Esophagus (tissue), 2 donors: ENCODE measurements around the gene PTPRB. TPM values are rescaled to one million over a fixed set of nuclear protein-coding genes. Genes with fewer than 3 reads are reported as not detected.

Source experiments
- H3K27ac ChIP-seq, 2 donors: one replicate each; pipeline ENCODE4 v1.5.1; 2013; ENCODE audit warnings: low read depth in 2 of 2, mild to moderate bottlenecking in 2 of 2, inconsistent platforms in 1 of 2, low read length in 1 of 2, moderate library complexity in 1 of 2
- H3K27me3 ChIP-seq, 2 donors: one replicate each; pipeline ENCODE4 v1.6.1; 2013; ENCODE audit warnings: low read length in 2 of 2, control low read depth in 1 of 2, mild to moderate bottlenecking in 1 of 2; ENCODE audit not compliant: insufficient read depth in 2 of 2, control insufficient read depth in 1 of 2
- H3K36me3 ChIP-seq, 2 donors: one replicate each; pipeline ENCODE4 v1.6.1; 2013; ENCODE audit warnings: low read length in 1 of 2; ENCODE audit not compliant: control insufficient read depth in 2 of 2, insufficient read depth in 2 of 2
- H3K4me1 ChIP-seq, 2 donors: one replicate each; pipeline ENCODE4 v1.6.1; 2013; ENCODE audit warnings: low read length in 1 of 2; ENCODE audit not compliant: control insufficient read depth in 2 of 2, insufficient read depth in 2 of 2
- H3K4me3 ChIP-seq, 2 donors: one replicate each; pipeline ENCODE4 v1.5.1; 2013; ENCODE audit warnings: low read length in 2 of 2, mild to moderate bottlenecking in 2 of 2, low read depth in 1 of 2, moderate library complexity in 1 of 2
- H3K9me3 ChIP-seq, 2 donors: one replicate each; pipeline ENCODE4 v1.6.1; 2013; ENCODE audit warnings: mild to moderate bottlenecking in 2 of 2, low read depth in 1 of 2, low read length in 1 of 2, moderate library complexity in 1 of 2; ENCODE audit not compliant: control insufficient read depth in 2 of 2, insufficient read depth in 1 of 2
- WGBS, 2 donors: extraction: QIAGEN DNeasy Blood & Tissue Kit; methylation state at CpG; one replicate each; pipeline ENCODE4 v1.1.7; 2013; 5-methylcytosine and 5-hydroxymethylcytosine counted together
- polyA plus RNA-seq, 2 donors: library from polyadenylated mRNA; stranded (reverse); fragments of 200-250 nt; gene quantifications; one replicate each; pipeline ENCODE4 v1.2.3, GENCODE V29; 2013
- donor health status: healthy with polysubstance abuse.
- donor health status: Bipolar disorder and iron deficiency.

PTPRB gene
- polyA plus RNA-seq, 2 donors, result 1.5 to 1.6 TPM

- no peaks in the 10 kb centered on the region for H3K36me3 ChIP-seq
- 73 to 78% methylated on average over 2 of the region's 2 CpGs for WGBS, 2 donors
Observed at GRCh38 chr12:70487440-70487839, 149.8 kb downstream of the PTPRB start.

GRCh38 chr12:70486588-70486987 is 150.6 kb downstream of the PTPRB start:
- peaks cover 0 to 2% of the 10 kb centered on the region in 2 donors for H3K4me1 ChIP-seq
- H3K4me3 ChIP-seq, result no peak overlapping the region
- no peaks in the 10 kb centered on the region for H3K9me3 ChIP-seq
- no peaks in the 10 kb centered on the region for H3K36me3 ChIP-seq
- 45 to 56% methylated on average over 2 of the region's 2 CpGs for WGBS, 2 donors
- no peaks in the 10 kb centered on the region for H3K27me3 ChIP-seq
- H3K27ac ChIP-seq, result no peak overlapping the region

More at GRCh38 chr12:70487440-70487839, 149.8 kb downstream of the PTPRB start:
- H3K9me3 ChIP-seq, result no peaks in the 10 kb centered on the region
- peaks cover 0 to 2% of the 10 kb centered on the region in 2 donors for H3K4me1 ChIP-seq
- no peak overlapping the region for H3K27ac ChIP-seq
- no peaks in the 10 kb centered on the region for H3K27me3 ChIP-seq
- no peak overlapping the region for H3K4me3 ChIP-seq

GRCh38 chr12:70485704-70486103 is 151.5 kb downstream of the PTPRB start:
- H3K36me3 ChIP-seq, result no peaks in the 10 kb centered on the region
- H3K9me3 ChIP-seq, result no peaks in the 10 kb centered on the region
- 79 to 92% methylated on average over 3 of the region's 3 CpGs for WGBS, 2 donors
- H3K4me1 ChIP-seq, result peaks cover 0 to 2% of the 10 kb centered on the region in 2 donors
- no peak overlapping the region for H3K4me3 ChIP-seq
- no peak overlapping the region for H3K27ac ChIP-seq
- H3K27me3 ChIP-seq, result no peaks in the 10 kb centered on the region

GRCh38 chr12:70484464-70484863 is 152.8 kb downstream of the PTPRB start:
- Histone ChIP-seq H3K4me3 (no peak overlapping the region), H3K36me3 (no peaks in the 10 kb centered on the region), H3K9me3 (no peaks in the 10 kb centered on the region), H3K27ac (no peak overlapping the region), H3K27me3 (no peaks in the 10 kb centered on the region), H3K4me1 (peaks cover 0 to 2% of the 10 kb centered on the region in 2 donors)
- WGBS, 2 donors, result 68 to 72% methylated on average over 1 of the region's 1 CpG

GRCh38 chr12:70482764-70483163 is 154.5 kb downstream of the PTPRB start:
- H3K27me3 ChIP-seq, result no peaks in the 10 kb centered on the region
- no peaks in the 10 kb centered on the region for H3K36me3 ChIP-seq
- peaks cover 0 to 2% of the 10 kb centered on the region in 2 donors for H3K4me1 ChIP-seq
- H3K27ac ChIP-seq, result no peak overlapping the region
- H3K4me3 ChIP-seq, result no peak overlapping the region
- H3K9me3 ChIP-seq, result no peaks in the 10 kb centered on the region
- WGBS, 2 donors, result 27 to 50% methylated on average over 1 of the region's 1 CpG

- no peaks in the 10 kb centered on the region for H3K4me1 ChIP-seq
- no peak overlapping the region for H3K4me3 ChIP-seq
- 86 to 88% methylated on average over 12 of the region's 12 CpGs for WGBS, 2 donors
- no peak overlapping the region for H3K27ac ChIP-seq
- H3K36me3 ChIP-seq, result no peaks in the 10 kb centered on the region
- H3K27me3 ChIP-seq, result no peaks in the 10 kb centered on the region
- H3K9me3 ChIP-seq, result no peaks in the 10 kb centered on the region
Observed at GRCh38 chr12:70469221-70469820, 167.9 kb downstream of the PTPRB start.

- Histone ChIP-seq H3K36me3 (no peaks in the 10 kb centered on the region), H3K9me3 (peaks cover 0 to 3% of the 10 kb centered on the region in 2 donors), H3K4me3 (no peak overlapping the region), H3K27ac (no peak overlapping the region), H3K27me3 (no peaks in the 10 kb centered on the region), H3K4me1 (no peaks in the 10 kb centered on the region)
- WGBS, 2 donors, result 92 to 95% methylated on average over 3 of the region's 3 CpGs
Observed at GRCh38 chr12:70468741-70469140, 168.5 kb downstream of the PTPRB start.

- Histone ChIP-seq H3K36me3 (no peaks in the 10 kb centered on the region), H3K9me3 (peaks cover 0 to 5% of the 10 kb centered on the region in 2 donors), H3K27ac (no peak overlapping the region), H3K4me1 (no peaks in the 10 kb centered on the region), H3K4me3 (no peak overlapping the region), H3K27me3 (no peaks in the 10 kb centered on the region)
- WGBS, 2 donors, result 82 to 83% methylated on average over 10 of the region's 10 CpGs
Observed at GRCh38 chr12:70467918-70468733, 169.1 kb downstream of the PTPRB start.

- H3K4me3 ChIP-seq, result no peak overlapping the region
- WGBS, 2 donors, result 83% methylated on average over 2 of the region's 2 CpGs
- H3K36me3 ChIP-seq, result no peaks in the 10 kb centered on the region
- no peaks in the 10 kb centered on the region for H3K4me1 ChIP-seq
- H3K9me3 ChIP-seq, result peaks cover 0 to 5% of the 10 kb centered on the region in 2 donors
- H3K27me3 ChIP-seq, result no peaks in the 10 kb centered on the region
- H3K27ac ChIP-seq, result no peak overlapping the region
Observed at GRCh38 chr12:70467476-70467875, 169.8 kb downstream of the PTPRB start.
